NCI-H1417 treated with DMSO at 0.1 percent for 48 hours (cell line): ENCODE data around the gene ALDOB.
"Not testable (repeated sequence)": the region's sequence is repeated elsewhere in the genome, so short reads cannot be mapped to it uniquely, and the experiment has no call there.

Source experiments
- DNase-seq: peaks from one replicate; lab custom pipeline; 2025; lab: John Stamatoyannopoulos, UW

The ALDOB gene

DNA sequence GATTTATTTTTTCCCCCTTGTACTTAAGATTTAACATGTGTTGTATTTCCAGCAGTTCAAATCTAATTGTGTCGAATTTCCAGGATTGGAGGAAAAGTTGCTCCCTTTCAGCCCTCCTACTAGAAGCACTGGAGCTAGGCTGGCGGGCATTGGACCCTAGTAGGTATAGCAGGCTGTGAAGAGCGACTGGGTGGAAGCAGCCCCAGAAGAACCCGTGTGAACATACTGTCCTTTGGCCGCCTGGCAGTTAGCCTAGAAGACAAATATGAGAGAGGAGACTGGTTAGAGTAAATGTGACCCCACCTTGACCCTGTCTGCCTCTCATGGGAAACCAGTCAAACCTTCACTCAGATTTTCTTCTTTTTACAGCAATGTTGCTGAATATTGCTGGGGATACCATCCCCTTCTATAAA lies 13.9 kb downstream of the ALDOB start:
- no peak for DNase-seq

DNA sequence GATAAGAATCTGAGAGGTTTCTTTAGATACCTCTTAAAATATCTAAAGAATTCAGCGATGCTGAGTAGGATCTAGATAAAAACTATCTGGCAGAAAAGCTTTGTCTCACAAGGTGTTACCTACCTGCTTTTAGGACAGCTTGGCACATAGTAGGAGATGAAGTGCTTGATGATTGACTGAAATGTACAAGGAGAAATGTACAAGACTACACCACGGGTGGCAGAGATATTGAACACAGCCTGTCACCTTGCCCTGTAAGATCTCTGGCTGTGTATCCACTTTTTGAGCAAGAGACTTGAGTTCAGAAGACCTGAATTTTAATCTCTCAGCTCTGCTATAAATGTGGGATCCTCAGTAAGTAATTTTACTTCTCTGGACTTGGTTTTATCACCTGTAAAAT lies 15.7 kb downstream of the ALDOB start:
- no peak for DNase-seq

DNA sequence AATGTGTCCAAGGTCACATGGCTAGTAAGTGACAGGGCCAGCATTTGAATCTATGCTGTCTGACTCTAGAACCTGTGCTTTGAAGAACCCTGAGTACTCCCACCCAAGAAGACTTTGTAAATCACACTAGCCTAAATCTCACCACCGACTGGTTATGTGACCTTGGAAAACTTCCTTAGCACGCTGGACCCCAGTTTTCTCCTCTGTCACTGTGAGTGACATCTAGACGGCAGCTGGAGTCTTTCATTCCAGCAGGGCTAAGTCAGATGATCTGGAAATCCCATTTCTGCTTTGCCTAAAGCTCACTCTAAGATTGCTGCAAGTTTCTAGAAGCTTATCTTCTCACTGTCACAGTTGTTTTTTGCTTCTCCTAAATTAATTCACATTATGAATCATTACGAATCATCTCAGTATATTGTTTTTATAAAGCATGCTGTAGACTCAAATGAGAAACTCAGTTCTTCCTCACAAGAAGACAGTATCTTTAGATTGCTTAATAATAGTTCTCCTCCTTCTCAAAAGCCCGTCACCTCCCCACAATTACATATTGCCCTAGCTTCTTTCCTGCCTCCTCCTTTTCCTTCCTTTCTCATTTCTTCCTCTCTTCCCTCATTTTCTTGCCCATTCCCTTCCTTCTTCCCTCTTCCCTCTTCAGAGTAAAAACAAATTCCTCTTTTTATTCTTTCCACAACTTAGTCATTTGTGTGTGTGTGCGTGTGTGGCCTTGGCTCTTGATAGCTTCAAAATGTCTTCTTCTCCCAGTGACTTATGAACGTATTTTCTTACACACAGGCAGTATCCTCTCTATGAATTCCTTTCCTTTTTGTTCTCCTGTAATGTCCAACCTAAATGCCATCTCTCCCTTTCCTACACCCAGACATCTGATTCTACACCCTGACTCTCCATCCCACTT lies 16.8 kb downstream of the ALDOB start:
- no peak for DNase-seq

DNA sequence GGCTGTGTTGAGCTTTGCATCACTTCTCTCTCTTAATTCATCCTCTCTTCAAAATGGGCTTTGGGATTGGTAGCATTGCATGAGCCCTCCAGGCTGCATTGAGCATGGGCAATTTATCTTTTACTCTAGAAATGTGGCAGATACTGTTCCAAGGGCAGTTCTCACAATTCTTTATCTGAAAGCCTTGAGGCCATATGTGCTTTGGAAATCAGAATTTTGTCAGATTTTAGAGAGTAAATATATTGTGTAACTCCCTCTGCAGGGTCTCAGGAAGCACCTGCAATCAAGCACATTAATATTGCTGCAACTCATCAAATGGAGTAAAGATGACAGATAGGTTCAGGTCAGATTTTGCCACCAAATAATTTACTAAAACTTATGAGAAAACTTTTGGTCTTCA lies 17.6 kb downstream of the ALDOB start:
- DNase-seq: no peak

DNA sequence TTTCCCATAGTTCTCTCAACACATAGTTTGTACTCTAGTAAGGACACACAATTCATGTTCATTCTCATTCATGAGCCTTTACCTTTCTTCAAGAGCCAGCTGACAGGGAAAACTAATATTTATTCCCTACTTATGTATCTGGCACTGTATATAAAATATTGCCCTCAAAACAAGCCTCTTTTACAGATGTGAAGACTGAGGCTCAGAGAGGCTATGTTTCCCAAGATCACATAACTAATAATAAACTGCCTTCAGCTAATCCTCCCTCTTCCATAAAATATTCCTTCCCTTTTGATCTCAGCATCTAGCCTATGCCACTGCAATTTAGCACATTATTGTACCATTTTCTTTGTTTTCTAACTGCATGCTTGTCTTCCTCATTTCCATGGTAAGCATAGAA lies 18.2 kb downstream of the ALDOB start:
- no peak for DNase-seq

DNA sequence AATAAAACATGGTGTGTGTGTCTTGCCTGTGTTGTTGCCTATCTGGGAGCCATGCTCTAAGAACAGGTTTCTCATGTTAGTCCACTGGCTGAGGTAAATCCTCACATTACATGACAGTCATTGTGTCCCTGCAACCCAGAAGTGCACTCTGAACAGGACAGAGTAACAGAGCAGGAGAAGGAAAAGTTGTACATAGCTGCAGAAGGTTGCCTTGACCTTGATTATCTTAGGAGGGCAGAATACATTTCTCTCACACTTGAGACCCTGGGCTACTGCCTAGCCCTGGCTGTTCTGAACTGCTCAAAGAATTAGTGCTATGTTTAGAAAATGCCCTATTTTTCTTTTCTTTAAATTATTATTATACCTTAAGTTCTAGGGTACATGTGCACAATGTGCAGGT lies 20.0 kb downstream of the ALDOB start:
- no peak for DNase-seq

DNA sequence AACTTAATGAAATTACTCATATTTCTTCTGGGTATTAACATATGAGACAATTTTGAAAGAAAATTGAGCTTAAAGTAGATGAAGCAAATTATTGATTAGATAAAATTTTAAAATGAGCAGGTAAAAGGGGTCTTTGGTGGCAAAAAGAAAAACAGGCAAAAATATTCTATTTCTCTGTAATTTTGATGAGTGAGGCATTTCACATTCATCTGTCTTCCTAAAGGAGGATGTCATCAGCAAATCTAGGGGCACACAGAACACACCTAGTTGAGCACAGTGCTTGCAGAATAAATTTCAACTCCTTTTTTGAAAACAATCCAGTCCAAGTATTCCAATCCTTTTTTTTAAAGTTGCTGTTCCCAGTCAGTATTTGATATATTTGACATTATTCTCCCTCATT lies 20.7 kb downstream of the ALDOB start:
- no peak for DNase-seq

DNA sequence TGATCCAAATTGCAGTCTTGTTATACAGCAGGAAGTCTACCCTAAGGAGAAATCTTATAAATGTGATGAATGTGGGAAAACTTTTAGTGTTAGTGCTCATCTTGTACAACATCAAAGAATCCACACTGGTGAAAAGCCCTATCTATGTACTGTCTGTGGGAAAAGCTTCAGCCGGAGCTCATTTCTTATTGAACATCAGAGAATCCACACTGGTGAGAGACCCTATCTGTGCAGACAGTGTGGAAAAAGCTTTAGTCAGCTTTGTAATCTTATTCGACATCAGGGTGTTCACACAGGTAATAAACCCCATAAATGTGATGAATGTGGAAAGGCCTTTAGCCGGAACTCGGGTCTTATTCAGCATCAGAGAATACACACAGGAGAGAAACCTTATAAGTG lies 26.5 kb downstream of the ALDOB start:
- DNase-seq: no peak

DNA sequence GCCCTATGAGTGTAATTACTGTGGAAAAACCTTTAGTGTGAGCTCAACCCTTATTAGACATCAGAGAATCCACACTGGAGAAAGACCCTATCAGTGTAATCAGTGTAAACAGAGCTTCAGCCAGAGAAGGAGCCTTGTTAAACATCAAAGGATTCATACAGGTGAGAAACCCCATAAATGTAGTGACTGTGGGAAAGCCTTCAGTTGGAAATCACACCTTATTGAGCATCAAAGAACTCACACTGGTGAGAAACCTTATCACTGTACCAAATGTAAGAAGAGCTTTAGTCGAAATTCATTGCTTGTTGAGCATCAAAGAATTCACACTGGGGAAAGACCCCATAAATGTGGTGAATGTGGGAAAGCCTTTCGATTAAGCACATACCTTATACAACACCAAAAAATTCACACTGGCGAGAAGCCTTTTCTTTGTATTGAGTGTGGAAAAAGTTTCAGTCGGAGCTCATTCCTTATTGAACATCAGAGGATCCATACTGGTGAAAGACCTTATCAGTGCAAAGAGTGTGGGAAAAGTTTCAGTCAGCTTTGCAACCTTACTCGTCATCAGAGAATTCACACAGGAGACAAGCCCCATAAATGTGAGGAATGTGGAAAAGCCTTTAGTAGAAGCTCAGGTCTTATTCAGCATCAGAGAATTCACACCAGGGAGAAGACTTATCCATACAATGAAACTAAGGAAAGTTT lies 27.0 kb downstream of the ALDOB start:
- DNase-seq: no peak

DNA sequence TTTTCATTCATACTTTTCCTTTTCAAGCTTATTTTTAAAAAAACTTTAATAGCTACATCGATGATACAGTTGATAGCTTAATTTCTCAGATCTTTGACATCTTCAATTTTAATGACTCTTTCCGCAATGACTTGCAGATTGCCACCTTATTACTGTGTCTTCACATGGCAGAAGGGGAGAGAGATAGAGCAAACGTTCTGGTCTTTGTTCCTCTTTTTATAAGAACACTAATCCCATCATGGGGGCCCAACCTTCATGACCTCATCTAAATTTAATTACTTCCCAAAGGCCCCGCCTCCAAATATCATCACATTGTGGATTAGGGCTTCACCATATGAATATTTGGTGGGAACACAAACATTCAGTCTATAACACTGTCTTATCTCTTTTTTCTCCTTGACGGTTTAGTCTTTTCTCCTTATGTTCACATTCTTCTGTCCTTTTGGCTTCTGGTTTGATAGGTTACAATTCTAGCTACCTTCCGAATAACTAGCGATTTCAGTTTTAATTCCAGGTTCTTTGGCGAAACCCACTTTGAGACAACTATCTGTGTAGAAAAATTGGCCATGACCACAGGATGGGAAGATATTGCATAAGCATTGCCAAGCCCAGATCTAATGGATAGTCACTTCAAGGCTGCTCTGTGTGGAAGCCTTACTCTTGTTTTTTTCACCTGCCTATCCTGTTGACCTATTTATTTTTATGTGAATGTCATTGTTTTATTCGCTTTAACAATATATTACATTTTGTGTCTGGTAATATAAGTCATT lies 31.9 kb downstream of the ALDOB start:
- no peak for DNase-seq

DNA sequence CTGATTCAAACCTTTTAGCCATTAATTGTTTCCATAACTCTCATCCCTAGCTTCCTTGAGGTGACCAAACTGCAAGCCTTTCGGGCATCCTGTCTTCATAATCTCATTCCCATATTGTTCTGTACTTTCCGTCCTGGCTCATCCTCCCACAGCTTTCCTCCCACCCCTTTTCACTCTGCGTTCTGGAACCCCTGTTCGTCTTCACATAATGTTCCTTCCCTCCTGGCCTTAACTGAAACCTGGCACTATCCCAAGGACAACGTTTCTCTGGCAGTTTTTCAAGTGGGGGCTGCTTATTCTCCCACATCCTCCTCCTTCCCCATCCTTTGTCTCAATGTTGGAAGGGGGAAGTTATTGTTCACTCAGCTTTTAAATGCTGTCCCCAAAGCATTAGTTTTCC lies 35.5 kb downstream of the ALDOB start:
- no peak for DNase-seq

DNA sequence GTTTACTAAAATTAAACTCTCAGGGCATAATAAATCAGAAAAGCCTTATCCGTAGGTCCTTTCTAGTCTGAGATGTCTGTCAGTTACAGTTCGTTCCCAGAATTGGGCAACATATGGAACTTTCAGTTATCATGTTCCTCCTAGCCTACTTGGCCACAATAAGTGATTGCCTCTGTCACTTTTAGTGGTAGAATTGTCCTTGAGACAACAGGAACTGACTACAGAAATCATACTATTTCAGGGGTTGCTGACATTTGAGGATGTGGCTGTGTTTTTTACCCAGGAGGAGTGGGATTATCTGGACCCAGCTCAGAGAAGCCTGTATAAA lies 36.0 kb downstream of the ALDOB start:
- DNase-seq: no peak

DNA sequence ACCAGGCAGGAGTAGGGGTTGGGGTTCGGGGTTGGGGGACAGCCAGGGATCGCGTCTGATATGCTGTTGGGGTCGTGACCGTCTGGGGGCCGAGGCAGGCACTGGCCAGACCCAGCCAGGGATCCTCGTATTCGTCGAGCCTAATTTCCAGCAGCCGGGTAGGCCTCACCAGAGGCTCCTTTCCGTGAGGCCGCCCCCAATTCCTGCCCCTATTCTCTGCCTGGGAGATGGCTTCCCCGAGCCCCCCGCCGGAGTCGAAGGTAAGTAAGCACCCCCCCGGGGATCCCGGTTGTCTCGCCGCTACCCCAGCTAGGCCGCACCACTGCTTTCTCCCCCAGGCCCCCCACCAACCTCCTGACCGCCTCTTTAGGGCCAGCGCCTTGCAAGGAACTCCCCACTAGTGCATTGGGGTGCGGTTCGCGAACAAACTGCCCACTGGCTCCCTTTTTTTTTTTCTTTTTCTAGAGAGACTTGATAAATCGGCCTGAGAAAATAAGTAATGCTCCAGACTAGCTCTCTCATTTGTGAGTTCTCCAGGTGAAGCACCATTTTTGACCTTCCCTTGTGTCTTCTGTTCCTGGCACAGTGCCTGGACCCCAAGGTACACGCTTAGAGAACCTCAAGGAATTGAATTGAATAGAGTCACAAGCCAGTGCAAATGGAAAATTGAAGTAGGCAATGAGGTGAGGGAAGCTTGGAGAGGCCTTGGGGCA lies 36.5 kb downstream of the ALDOB start:
- DNase-seq: no peak

DNA sequence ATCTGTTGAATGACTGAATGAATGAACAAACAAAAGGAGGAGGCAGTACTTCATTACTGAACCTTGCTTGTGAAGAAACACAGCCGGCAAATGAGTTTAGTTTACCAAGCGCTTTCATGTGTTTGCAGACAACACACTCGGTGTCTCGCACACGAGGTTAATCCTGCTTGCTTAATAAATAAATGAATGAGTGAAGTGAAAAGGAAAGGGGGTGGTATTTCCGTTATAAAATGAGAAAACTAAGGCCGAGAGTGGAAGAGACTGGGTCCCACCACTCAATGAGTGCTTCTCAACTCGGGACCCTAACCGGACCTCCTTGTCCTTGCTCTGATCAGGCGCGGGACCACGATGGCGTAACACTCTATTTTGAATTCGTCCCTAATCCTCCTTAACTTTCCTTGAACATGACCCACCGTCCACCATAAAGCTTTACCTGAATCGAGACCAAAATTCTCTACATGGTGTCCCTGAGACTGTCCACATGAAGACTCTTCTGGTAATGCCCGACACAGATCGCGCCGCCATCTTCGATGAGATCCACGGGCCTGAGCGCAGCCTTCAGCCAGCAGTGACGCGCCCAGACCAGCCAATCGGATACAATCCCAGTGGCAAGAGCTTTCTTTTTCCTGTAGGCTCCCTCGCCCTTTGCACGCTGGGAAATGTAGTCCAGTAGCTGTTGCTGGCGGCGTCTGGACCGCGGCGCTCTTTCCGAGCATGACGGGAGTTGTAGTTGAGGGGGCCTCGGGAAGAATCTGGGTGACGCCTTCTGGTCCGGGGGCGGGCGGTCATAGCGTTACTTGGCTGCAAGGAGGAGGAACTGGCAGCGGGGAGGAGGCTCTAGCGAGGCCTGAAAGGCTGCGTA lies 37.3 kb downstream of the ALDOB start, which contains the start of the genes MRPL50 and ZNF189:
TSS of gene MRPL50 (minus strand) at position 551 of the 862 bp plus-strand sequence. CDS start at position 525, 26 bp downstream.
TSS of gene ZNF189 (plus strand) at position 784 of the 862 bp plus-strand sequence. CDS start 306 bp downstream, outside the sequence.
- DNase-seq: peak; percentile 96

DNA sequence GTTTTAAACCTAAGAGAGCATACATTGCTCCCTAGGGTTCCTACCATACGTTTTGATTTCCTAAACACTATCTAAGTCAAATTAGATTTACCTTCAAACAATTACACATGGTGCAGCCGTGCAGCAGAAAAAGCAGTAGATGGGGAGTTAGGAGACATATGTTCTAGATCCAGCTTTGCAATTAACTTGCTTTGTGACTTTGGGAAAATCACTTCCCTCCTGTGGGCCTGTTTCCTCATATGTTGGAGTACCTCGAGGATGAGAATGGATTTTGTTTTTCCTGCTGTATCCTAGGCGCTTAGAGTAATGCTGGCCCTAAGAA lies 37.9 kb downstream of the ALDOB start:
- no peak for DNase-seq

DNA sequence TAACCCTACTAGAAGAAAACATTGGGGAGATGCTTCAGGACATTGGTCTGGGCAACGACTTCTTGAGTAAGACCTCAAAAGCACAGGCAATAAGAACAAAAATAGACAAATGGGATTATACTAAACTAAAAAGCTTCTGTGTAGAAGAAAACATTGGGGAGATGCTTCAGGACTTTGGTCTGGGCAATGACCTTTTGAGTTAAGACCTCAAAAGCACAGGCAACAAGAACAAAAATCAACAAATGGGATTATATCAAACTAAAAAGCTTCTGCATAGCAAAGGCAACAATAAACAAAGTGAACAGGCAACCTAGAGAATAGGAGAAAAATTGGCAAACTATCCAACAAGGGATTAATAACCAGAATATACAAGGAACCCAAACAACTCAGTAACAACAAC lies 40.9 kb downstream of the ALDOB start:
- no peak for DNase-seq

DNA sequence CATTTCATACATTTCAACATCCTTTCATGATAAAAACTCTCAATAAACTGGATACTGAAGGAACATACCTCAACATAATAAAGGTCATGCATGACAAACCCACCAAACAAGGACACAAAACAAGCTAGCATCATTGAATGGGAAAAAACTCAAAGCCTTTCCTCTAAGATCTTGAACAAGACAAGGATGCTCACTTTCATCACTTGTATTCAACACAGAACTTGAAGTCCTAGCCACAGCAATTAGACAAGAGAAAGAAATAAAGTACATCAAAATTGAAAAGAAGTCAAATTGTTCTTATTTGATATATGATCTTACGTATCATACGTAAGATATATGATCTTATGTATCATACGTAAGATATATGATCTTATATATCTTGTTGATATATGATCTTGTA lies 42.4 kb downstream of the ALDOB start:
- DNase-seq: no peak

DNA sequence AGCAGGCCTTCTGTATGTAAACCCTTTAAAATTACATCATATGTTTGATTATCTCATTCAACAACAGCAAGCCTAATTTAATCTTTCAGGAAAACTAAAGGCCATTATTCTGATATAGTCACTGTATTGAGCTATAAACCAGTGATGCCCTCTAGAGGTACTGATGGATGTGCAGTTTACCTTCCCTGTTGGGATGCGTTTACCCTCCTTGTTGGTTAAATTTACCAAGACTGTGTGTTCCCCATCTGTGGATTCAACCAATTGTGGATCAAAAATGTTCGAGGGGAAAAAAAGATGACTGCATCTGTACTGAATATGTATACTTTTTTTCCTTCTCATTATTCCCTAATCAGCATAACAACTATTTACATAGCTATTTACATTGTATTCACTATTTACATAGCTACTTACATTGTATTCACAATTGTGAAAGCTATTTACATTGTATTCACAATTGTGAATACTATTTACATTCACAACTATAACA lies 47.0 kb downstream of the ALDOB start:
- DNase-seq: no peak

DNA sequence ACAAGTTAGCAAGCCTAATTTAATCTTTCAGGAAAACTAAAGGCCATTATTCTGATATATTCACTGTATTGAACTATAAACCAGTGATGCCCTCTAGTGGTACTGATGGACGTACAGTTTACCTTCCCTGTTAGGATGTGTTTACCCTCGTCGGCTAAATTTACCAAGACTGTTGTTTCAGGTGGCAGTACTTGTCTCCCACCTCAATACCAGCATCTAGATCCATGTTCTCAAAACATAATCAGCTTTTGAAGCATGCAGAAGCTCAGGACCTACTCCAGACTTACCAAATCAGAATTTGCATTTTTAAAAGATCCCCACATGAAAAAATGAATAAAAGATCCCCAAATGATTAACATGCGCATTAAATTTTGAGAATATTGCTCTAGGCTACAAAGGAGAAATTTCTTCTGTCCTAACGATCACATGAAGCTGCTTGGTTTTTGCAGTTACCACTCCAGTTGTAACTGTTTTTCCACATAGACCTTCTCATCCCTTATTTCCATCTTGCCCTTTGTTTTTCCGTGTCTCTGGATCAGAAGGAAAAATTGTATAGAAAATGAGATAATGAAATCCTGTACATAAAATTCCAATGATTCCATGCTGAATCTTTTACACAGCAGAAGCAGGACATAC lies 47.6 kb downstream of the ALDOB start:
- peak; percentile 49 for DNase-seq

DNA sequence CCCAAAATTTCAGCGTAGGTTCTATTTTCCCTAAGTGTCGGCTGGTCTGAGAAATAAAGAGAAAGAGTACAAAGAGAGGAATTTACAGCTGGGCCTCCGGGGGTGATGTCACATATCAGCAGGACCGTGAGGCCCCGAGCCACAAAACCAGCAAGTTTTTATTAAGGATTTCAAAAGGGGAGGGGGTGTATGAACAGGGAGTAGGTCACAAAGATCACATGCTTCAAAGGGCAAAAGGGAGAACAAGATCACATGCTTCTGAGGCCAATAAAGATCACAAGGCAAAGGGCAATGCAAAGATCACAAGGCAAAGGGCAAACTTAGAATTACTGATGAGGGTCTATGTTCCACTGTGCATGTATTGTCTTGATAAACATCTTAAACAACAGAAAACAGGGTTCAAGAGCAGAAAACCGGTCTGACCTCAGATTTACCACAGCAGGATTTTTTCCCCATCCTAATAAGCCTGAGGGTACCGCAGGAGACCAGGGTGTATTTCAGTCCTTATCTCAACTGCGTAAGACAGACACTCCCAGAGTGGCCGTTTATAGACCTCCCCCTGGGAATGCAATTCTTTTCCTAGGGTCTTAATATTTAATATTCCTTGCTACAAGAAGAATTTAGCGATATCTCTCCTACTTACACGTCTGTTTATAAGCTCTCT lies 50.6 kb downstream of the ALDOB start, which contains the start of gene BAAT:
TSS of gene BAAT (minus strand) at position 134 of the 664 bp plus-strand sequence. CDS start 13,602 bp downstream, outside the sequence.
- not testable (repeated sequence) for DNase-seq
